ENCODE data around the gene CES3. TPM values are rescaled to one million over a fixed set of nuclear protein-coding genes. Genes with fewer than 3 reads are reported as not detected.

The CES3 gene
- total and polyA plus RNA-seq, 2 donors (not counting 3 experiments of a cell fraction or from before 2014, with no cell fraction given) = 0.10 TPM; not detected in 1

DNA sequence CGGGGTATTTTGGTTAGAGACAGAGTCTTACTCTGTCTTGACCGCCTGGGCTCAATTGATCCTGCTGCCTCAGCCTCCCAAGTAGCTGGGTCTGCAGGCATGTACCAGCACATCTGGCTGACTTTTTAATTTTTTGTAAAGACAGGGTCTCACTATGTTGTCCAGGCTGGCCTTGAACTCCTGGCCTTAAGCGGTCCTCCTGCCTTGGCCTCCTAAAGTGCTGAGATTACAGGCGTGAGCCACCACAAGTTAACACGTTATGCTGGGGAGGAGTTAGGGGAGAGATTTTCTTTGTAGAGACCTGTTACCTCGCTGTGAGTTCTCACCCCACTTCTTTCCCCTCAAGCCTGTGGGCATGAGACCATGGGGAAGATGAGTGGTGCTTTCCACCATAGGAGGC is 25.5 kb downstream of the CES3 start:
- Histone ChIP-seq H3K9ac (replicated peaks; ENCODE audit: extremely low read depth, insufficient read depth, low read length) (no peak overlapping the region), H3K4me1 (ENCODE audit: control insufficient read depth, extremely low read depth, insufficient read depth, low read length) (no peaks in the 10 kb centered on the region), H3K27ac (ENCODE audit: insufficient read depth, low read depth, low read length) (no peak overlapping the region), H4K20me1 (replicated peaks; ENCODE audit: control insufficient read depth, extremely low read depth, insufficient read depth, low read length) (no peaks in the 10 kb centered on the region), H3K4me3 (replicated peaks in 1 of 3; ENCODE audit: insufficient read depth in 1 of 3, low read depth in 1 of 3, low read length in 3 of 3) (no peak overlapping the region), H3K79me2 (ENCODE audit: control insufficient read depth, insufficient read depth, low read length) (no peaks in the 10 kb centered on the region), H2AFZ (ENCODE audit: low read depth, low read length) (no peak overlapping the region), H3K36me3 (ENCODE audit: control insufficient read depth in 2 of 2, extremely low read depth in 1 of 2, insufficient read depth in 2 of 2, low read length in 2 of 2) (no peaks in the 10 kb centered on the region), H3K4me2 (ENCODE audit: insufficient read depth, low read length) (no peak overlapping the region), H3K9me3 (replicated peaks; ENCODE audit: control insufficient read depth, insufficient read depth, low read length) (no peaks in the 10 kb centered on the region), H3K27me3 (ENCODE audit: control insufficient read depth in 2 of 2, insufficient read depth in 2 of 2, low read length in 2 of 2) (no peaks in the 10 kb centered on the region), H3K9me1 (replicated peaks; ENCODE audit: control insufficient read depth, extremely low read depth, insufficient read depth, low read length) (no peaks in the 10 kb centered on the region)
- FAIRE-seq (no peak), DNase-seq (ENCODE audit: low read depth, low spot score) (no peak)
- BruUV-seq (replicated peaks) = no TSS peak
- no peak for TF ChIP-seq FOS (IDR thresholded peaks at IDR 0.05; ENCODE audit: borderline replicate concordance, insufficient read depth, low read length)
- TF ChIP-seq MYC (IDR thresholded peaks at IDR 0.05; ENCODE audit: low read depth, low read length) = no peak
- TF ChIP-seq, protein P1, sequence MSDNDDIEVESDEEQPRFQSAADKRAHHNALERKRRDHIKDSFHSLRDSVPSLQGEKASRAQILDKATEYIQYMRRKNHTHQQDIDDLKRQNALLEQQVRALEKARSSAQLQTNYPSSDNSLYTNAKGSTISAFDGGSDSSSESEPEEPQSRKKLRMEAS (IDR thresholded peaks at IDR 0.05; ENCODE audit: insufficient read depth, insufficient read length) = no peak
- no peak for TF ChIP-seq POLR2AphosphoS5 (IDR thresholded peaks at IDR 0.05; ENCODE audit: insufficient read depth, low read depth, low read length)
- no peak for TF ChIP-seq JUN (IDR thresholded peaks at IDR 0.05; ENCODE audit: borderline replicate concordance, insufficient read depth, insufficient read length, low read depth)
- TF ChIP-seq, protein P2, sequence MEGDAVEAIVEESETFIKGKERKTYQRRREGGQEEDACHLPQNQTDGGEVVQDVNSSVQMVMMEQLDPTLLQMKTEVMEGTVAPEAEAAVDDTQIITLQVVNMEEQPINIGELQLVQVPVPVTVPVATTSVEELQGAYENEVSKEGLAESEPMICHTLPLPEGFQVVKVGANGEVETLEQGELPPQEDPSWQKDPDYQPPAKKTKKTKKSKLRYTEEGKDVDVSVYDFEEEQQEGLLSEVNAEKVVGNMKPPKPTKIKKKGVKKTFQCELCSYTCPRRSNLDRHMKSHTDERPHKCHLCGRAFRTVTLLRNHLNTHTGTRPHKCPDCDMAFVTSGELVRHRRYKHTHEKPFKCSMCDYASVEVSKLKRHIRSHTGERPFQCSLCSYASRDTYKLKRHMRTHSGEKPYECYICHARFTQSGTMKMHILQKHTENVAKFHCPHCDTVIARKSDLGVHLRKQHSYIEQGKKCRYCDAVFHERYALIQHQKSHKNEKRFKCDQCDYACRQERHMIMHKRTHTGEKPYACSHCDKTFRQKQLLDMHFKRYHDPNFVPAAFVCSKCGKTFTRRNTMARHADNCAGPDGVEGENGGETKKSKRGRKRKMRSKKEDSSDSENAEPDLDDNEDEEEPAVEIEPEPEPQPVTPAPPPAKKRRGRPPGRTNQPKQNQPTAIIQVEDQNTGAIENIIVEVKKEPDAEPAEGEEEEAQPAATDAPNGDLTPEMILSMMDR (IDR thresholded peaks at IDR 0.05; ENCODE audit: extremely low read depth in 1 of 2, insufficient read depth in 1 of 2, low read depth in 1 of 2, low read length in 2 of 2) = no peak
- TF ChIP-seq POLR2A (IDR thresholded peaks at IDR 0.05; ENCODE audit: low read depth, low read length) = no peak
- TF ChIP-seq GATA2 (IDR thresholded peaks at IDR 0.05; ENCODE audit: insufficient read depth, insufficient read length, low read depth, low read length) = no peak
- TF ChIP-seq EZH2 (IDR thresholded peaks at IDR 0.05; ENCODE audit: borderline replicate concordance, low read depth, low read length, severe bottlenecking) = no peak
- dilution Hi-C loops (cut with MboI; ENCODE audit: extremely low pct_ligation_motif_present, low sequenced_read_pairs) = no loop called here
- POLR2A ChIA-PET = no interaction called here
- CTCF ChIA-PET = interaction anchor here (1.4 kb wide), 2 partner anchors 31 to 169 kb away, joined by 4 to 7 read pairs; no protein-coding TSS in a partner anchor
- intact Hi-C loops (cut with micrococcal nuclease) = no loop called here

Measured in endothelial cell of umbilical vein (primary cell).